ENCODE measurements around the gene TMEM115.

The TMEM115 gene

DNA sequence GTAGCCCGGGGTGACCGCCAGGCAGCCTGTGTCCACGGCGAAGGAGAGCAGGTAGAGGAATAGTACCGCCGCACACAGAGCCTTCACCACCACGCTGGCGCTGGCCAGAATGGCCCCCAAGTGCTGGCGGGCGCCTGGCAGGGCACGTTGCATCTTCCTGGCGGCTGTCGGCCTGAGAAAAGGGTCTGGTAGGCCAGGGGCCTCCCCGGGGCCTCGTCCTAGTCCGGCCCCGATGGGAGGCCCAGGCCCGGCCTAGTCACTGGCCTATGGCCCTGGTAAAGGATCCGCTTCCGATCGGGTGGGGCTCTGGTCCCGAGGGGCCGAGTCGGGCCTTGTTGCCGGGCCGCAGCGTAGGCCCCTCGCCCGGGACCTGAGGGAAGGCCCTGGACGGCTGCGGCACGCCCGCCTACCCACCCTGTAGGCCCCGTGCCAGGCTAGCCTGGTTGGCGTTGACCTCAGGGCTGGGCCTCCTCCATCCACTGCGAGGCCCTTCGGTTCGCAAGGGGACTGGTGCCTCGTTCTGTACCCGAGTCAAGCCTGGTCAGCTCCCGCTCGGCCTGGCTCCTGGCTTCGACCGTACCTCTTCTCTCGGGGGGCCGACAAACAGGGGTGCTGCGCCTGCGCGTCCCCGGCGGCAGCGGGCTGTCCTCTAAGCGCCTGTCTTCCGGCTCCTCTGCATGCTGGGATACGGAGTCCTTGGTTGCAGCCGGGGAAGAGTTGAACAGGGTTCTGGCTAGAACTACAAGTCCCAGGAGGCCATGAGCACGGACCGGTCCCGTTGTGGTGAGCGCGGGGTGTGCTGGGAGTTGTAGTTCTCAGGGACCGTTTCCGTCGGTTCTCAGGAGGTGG is at the start of gene TMEM115:
Gene TMEM115 (minus strand): TSS at position 611 of the 849 bp plus-strand sequence. CDS start 458 bp downstream, at position 153.
- peak; percentile 92 to 93 for DNase-seq

- DNase-seq: no peak
Measured at GRCh38 chr3:50408443-50408944, 49.2 kb upstream of the TMEM115 start.

GRCh38 chr3:50406487-50406886 is 47.2 kb upstream of the TMEM115 start:
- DNase-seq: no peak

- DNase-seq: no peak
Measured at GRCh38 chr3:50405249-50405648, 45.9 kb upstream of the TMEM115 start.

DNA sequence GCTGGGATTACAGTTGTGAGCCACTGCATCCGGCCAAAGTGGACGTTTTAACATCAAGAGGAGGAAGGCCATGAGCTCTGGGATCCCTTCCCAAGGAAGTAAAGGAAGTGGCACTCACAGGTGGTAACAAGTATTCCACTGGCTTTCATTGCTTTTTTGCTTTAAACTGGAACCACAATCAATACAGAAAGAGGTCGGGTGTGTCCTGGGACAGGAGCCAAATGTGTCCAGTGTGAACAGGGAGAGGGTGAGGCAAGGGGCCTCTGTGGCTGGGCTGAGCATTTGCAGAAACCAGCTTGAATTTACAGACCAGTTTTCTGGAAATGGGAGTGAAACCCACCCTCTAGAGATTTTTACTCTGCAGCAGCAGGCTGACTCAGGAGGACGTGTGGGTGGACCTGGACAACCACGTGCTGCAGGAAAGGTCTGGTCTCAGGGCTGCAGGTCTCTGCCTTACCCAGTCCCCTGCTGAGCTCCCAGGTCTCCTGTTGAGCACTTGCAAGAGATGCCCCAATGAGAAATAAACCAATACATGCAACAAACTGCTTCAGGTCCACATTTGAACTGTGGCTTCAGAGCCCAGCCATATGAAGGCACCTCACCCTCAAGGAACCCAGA is 42.8 kb upstream of the TMEM115 start:
- DNase-seq: no peak

DNA sequence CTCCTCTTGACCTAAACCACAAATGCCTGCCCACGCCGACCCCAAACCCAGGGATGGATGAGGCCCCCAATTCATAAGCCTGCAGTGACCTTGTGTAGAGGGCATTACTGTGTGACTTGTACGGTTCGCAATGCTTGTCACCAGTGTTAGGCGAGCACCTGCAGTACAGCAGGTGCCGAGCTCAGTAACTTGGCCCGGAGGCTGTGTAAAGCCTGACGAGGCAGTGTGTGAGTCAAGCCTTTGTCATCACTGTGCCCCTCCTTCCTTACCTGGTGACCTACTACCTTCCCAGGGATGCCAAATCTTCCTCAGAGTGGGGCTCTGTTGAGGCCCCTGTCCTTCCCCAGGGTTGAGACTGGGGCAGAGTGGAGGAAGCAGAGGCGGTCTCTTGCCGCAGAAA is 37.2 kb upstream of the TMEM115 start:
- no peak for DNase-seq

DNA sequence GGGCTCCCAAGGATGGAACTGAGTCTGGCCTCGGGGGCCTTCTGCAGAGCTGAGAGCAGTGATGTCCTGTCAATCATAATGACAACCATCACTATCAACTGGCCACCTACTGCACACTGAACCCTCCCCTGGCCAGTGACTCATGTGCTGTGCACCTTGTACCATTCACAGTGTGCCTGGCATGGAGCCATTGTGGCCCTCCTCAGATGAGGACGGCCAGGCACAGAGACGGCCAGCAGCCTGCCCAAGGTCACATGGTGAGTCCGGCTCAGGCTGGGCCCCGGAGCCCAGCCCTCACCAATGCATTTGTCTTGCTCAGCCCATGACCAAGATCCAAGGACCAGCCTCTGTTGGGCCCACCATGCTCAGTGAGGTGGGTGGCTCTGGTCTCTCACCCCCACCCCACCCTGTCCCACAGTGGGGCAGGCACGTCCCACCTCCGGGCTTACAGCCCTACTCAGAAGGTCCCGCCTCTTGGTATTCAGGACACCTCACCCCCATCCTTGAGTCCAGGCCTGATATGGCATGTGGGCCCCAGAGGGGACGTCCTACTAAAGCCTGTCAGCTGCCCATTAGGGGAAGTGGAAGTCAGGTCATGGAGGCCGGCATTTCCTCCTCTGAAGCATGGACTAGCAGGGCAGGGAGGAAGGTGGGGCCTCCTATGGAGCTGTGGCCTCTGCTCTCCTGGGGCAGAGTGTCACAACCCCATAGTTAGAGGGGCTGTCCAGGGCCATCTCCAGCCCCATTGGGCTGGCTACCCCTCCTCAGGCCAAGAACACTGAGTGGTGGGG is 35.9 kb upstream of the TMEM115 start:
- no peak for DNase-seq

DNA sequence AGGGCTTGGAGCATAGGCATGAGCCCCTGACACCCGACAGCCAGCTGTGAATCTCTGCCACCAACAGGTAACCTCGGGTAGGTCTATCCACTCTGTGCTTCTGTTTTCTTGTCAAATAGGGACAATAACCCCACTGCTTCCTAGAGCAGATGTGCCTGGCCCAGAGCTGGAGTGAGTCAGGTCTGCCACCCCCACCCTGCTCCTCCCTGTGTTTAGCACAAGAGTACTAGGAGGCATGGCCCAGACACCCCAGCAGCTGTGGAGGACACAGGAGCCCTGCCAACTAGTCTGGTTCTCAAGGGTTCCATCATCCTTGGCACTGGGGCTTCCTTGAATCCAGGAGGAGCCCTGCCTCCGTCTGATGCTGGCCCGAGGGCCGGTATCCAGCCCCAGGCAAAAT is 33.7 kb upstream of the TMEM115 start:
- no peak for DNase-seq

DNA sequence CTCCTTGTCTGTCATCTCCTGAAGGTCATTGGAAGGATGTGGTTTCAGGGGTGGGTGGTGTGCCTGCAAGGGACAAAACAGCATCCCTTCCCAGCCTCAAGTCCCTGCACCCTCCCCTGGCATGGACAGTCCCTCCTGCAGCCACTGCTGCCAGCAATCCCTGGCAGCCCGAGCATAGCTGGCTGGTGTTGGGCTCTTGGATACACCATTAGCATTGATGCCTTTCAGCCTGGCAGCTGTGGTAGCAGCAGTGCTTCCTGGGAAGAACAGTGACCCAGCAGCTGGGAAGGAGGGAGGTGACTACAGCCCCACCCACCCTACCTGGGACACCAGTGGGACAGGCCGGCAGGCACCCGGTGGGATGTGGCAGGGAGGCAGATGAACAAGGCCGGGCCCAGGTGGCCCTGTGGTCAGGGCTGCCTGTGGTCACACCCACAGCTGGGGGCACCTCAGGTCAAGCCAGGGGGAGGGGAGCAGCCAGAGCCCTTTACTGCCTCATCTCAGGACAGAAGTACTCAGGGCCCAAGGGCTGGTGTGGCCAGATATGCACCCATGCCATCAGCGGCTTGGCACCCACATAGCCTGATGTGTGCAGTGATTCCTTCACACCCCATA is 32.9 kb upstream of the TMEM115 start:
- no peak for DNase-seq

- no peak for DNase-seq
Measured at GRCh38 chr3:50390508-50391224, 31.3 kb upstream of the TMEM115 start.

DNA sequence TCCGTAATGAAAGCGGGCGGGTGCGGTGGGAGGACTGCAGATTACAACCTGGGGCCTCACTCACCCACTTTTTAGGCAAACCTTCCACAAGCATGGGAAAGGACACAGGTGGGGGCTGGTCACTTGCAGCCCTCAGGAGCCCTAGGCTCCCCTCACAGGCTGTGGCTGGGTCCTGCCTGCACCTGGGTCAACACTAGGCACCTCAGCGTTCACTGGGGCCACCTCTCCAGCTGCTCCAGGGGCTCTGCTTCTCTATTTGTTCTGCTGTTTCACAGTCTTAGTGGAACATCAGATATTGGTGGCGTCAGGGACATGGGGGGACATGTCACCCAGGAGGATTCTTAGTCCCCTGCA is 30.1 kb upstream of the TMEM115 start:
- DNase-seq: no peak

GRCh38 chr3:50388720-50389413 is 29.5 kb upstream of the TMEM115 start:
- no peak for DNase-seq

- no peak for DNase-seq
Measured at GRCh38 chr3:50388016-50388719, 28.8 kb upstream of the TMEM115 start.

DNA sequence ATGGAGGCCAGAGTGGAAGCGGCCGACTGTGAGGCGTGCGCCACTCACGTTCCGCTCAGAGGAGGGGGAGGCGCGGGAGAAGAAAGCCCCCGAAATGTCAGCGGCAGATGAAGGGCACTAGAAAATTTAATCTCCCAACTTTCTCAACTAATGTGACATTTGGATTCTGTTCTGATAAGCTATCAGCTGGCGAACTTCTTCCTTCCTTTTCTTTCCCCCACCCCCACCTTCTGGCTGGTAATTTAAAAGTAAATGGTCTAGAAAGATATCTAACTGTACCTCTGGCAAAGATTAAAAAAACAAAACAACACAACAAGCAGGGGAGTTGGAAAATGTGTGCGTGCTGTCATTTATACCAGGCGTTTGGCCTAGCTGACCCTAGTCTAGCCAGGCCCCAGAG is 26.4 kb upstream of the TMEM115 start:
- DNase-seq: no peak

GRCh38 chr3:50383750-50384149 is 24.4 kb upstream of the TMEM115 start:
- DNase-seq: no peak

GRCh38 chr3:50382722-50383121 is 23.4 kb upstream of the TMEM115 start:
- DNase-seq: no peak

GRCh38 chr3:50381383-50381782 is 22.1 kb upstream of the TMEM115 start:
- DNase-seq: no peak

GRCh38 chr3:50380405-50381085 is 21.2 kb upstream of the TMEM115 start:
- no peak for DNase-seq

DNA sequence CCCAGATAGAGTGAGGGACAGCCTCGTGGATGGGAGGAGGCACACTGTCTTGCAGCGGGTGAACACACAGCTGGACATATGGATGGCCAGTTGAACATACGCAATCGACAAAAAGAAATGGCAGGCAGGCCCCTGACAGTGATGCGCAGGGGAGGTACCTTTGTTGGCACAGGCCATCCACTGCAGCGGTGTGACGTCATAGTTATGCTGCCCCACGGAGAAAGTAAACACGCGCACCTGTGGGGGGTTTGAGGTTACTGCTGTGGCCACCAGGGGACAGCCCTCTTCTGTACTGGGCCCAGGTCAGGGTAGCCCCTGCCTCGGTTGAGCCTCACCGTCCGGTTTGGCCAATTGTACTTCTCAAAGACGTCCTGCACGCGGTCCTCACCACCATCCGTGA is 19.4 kb upstream of the TMEM115 start:
- no peak for DNase-seq

- DNase-seq: no peak
Measured at GRCh38 chr3:50378024-50378423, 18.7 kb upstream of the TMEM115 start.
